ENCODE results near the gene DPF3. TPM values are rescaled to one million over a fixed set of nuclear protein-coding genes. Genes with fewer than 3 reads are reported as not detected.

DPF3 gene
- total RNA-seq, 1 donor from 2014 or later: 1.3 TPM

DNA sequence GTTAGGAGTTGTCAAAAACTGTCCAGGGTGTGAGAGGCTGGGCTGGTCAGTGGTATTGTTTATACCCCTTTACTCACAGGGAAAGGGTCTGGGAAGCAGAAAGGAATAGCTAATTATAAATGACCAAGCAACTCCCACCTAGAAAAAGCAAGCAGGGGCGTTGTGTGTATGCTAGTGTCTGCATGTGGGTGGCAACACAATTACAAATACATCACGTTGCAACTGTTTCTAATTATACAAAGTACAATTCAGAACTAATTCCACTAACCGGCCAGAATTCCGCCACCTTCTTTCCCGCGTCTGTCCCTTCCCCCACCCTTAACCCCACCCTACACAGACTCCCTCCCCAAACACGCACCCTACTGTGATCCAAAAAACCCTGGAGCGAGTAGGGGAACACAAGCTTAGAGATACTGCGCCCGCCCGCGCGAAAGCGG lies 2.2 kb downstream of the DPF3 start:
- no peak for DNase-seq (ENCODE audit: low read depth, low spot score)
- Mint-ChIP-seq H3K9me3 (no peaks in the 10 kb centered on the region), H3K4me3 (peak overlapping the region; percentile 91), H3K36me3 (ENCODE audit: low read depth) (no peaks in the 10 kb centered on the region), H3K27ac (ENCODE audit: unreplicated experiment) (no peak overlapping the region), H3K27me3 (ENCODE audit: low read depth) (peaks cover 88% of the 10 kb centered on the region), H3K4me1 (peaks cover 40% of the 10 kb centered on the region)
- TF ChIP-seq, protein P1, sequence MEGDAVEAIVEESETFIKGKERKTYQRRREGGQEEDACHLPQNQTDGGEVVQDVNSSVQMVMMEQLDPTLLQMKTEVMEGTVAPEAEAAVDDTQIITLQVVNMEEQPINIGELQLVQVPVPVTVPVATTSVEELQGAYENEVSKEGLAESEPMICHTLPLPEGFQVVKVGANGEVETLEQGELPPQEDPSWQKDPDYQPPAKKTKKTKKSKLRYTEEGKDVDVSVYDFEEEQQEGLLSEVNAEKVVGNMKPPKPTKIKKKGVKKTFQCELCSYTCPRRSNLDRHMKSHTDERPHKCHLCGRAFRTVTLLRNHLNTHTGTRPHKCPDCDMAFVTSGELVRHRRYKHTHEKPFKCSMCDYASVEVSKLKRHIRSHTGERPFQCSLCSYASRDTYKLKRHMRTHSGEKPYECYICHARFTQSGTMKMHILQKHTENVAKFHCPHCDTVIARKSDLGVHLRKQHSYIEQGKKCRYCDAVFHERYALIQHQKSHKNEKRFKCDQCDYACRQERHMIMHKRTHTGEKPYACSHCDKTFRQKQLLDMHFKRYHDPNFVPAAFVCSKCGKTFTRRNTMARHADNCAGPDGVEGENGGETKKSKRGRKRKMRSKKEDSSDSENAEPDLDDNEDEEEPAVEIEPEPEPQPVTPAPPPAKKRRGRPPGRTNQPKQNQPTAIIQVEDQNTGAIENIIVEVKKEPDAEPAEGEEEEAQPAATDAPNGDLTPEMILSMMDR (conservative IDR thresholded peaks at IDR 0.05): no peak

DNA sequence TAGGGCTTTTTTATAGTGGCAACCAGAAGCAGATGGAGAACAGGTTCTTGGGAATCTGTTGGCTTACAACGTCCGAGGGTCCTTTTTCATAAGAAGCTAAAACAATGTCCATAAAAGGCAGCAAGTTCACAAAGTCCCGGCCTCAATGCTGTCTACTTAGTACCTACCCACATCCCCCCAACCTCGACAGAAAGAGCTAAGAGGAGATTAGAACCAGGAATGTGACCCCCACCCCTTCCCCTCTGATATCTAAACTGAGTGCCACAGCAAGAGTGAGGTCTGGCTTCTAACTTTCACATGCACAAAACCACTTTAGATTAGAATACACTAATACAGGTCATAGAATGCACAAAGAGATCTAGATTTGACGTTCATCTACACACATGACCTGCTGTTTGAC lies 4.5 kb downstream of the DPF3 start:
- TF ChIP-seq, protein P1 (conservative IDR thresholded peaks at IDR 0.05): no peak
- H3K4me1 Mint-ChIP-seq: peaks cover 32% of the 10 kb centered on the region

DNA sequence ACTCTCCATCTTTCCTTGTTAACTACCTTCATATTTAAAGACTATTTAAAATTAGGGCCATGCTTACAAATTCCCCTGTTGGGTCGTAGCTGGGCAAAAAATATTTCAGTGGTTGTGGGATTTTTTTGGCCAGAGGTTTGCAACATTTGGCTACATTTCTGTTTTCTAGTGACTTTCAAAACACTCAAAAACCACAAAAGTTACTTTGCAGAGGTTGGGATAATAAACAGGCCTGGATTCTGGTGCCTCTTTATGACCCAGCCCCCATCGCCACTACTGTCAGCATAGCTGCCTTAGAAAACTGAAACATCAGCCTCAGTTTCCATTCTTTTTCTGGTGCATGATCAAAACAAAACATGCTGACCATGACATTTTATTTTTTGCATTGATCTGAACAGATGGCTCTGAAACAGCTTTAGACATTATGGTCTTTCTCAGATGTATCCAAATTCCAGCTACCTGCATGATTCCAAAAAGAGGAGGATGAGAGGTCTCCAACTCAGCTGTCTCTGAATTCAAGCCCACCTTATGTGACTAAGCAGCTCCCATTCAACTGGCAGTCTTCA lies 5.2 kb downstream of the DPF3 start:
- Mint-ChIP-seq H3K27ac (ENCODE audit: unreplicated experiment) (no peak overlapping the region), H3K9me3 (no peaks in the 10 kb centered on the region), H3K27me3 (ENCODE audit: low read depth) (peaks cover 68% of the 10 kb centered on the region), H3K4me1 (peaks cover 30% of the 10 kb centered on the region), H3K4me3 (no peak overlapping the region), H3K36me3 (ENCODE audit: low read depth) (no peaks in the 10 kb centered on the region)
- DNase-seq (ENCODE audit: low read depth, low spot score): no peak
- TF ChIP-seq, protein P1 (conservative IDR thresholded peaks at IDR 0.05): no peak

More for the DNA sequence above, 4.5 kb downstream of the DPF3 start:
- H3K27ac Mint-ChIP-seq (ENCODE audit: unreplicated experiment): no peak overlapping the region
- H3K36me3 Mint-ChIP-seq (ENCODE audit: low read depth): no peaks in the 10 kb centered on the region
- peak overlapping the region; percentile 33 for H3K4me3 Mint-ChIP-seq
- DNase-seq (ENCODE audit: low read depth, low spot score): no peak
- H3K9me3 Mint-ChIP-seq: no peaks in the 10 kb centered on the region
- peaks cover 75% of the 10 kb centered on the region for H3K27me3 Mint-ChIP-seq (ENCODE audit: low read depth)

DNA sequence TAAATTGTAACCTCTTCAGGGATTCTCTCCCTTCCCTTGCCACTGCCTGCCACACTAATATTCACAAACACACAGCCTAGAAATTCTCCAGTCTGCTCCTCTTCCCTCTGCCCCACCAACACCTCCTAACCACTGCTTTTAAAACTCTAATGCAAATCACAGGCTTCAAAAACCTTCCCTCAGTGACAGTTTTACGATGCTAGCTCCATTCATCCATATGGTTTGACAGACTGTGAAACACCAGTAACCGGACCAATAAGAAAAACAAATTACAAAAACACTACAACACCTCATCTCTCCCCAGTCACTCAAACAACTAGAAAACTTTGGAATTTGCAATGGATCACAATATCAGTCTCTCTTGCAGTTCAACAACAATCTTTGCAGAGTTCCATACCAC lies 5.7 kb downstream of the DPF3 start:
- Mint-ChIP-seq H3K27me3 (ENCODE audit: low read depth) (peaks cover 65% of the 10 kb centered on the region), H3K9me3 (no peaks in the 10 kb centered on the region), H3K4me3 (no peak overlapping the region), H3K36me3 (ENCODE audit: low read depth) (no peaks in the 10 kb centered on the region), H3K4me1 (peaks cover 31% of the 10 kb centered on the region), H3K27ac (ENCODE audit: unreplicated experiment) (no peak overlapping the region)
- no peak for DNase-seq (ENCODE audit: low read depth, low spot score)
- TF ChIP-seq, protein P1 (conservative IDR thresholded peaks at IDR 0.05): no peak

DNA sequence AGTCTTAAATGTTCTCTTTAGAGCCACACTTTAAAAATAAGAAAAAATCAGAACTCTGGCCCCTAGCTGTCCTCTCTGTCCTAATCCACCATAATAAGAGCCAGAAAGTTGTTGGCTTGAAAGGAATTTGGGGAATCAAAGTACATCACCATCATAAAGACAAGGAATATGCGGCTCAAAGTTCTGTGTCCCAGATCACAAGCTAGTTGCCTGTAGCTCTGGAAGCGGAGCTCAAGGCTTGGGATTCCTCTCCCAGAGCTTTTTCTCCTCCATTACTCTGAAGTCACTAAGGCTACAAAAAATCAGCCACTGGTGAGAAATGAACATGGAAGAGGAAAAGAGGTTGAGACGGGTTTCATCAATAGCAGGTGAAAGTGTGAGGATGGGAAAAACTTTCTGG lies 6.4 kb downstream of the DPF3 start:
- no peak overlapping the region for H3K27ac Mint-ChIP-seq (ENCODE audit: unreplicated experiment)

More for the DNA sequence above, 6.4 kb downstream of the DPF3 start:
- no peaks in the 10 kb centered on the region for H3K36me3 Mint-ChIP-seq (ENCODE audit: low read depth)
- H3K4me3 Mint-ChIP-seq: peak overlapping the region; percentile 4
- DNase-seq (ENCODE audit: low read depth, low spot score): no peak
- no peaks in the 10 kb centered on the region for H3K9me3 Mint-ChIP-seq
- peaks cover 31% of the 10 kb centered on the region for H3K4me1 Mint-ChIP-seq
- TF ChIP-seq, protein P1 (conservative IDR thresholded peaks at IDR 0.05): no peak
- H3K27me3 Mint-ChIP-seq (ENCODE audit: low read depth): peaks cover 62% of the 10 kb centered on the region
